Gastroesophageal sphincter (tissue), 4 donors: ENCODE measurements around the gene SYT1. TPM values are rescaled to one million over a fixed set of nuclear protein-coding genes. Genes with fewer than 3 reads are reported as not detected.

ENCODE experiments used
- ATAC-seq: fragments of 150-250 bp; one replicate; pipeline ENCODE4 v1.9.1; 2016; ENCODE audit warnings: mild to moderate bottlenecking, moderate library complexity
- H3K27ac ChIP-seq, 4 donors: fragments of 200-600 bp; sonication (generic) in 3 of 4; 1 replicate in 3 of 4; 2 replicates in 1 of 4; pipeline ENCODE4 v1.5.1; 2016 to 2019
- H3K27me3 ChIP-seq: fragments of 200-600 bp; sonication (generic); one replicate; pipeline ENCODE4 v1.5.1; 2019
- H3K36me3 ChIP-seq, 2 donors: fragments of 200-600 bp; sonication (generic); one replicate each; pipeline ENCODE4 v1.5.1; 2019; ENCODE audit warnings: control low read depth in 1 of 2
- H3K4me1 ChIP-seq, 3 donors: fragments of 200-600 bp; sonication (generic); 1 replicate in 2 of 3; 2 replicates in 1 of 3; pipeline ENCODE4 v1.5.1; 2016 to 2019; ENCODE audit warnings: control low read depth in 2 of 3
- H3K4me3 ChIP-seq, 2 donors: fragments of 200-600 bp; sonication (generic); one replicate each; pipeline ENCODE4 v1.5.1; 2019; ENCODE audit warnings: mild to moderate bottlenecking in 1 of 2, moderate library complexity in 1 of 2
- H3K9me3 ChIP-seq, 3 donors: fragments of 200-600 bp; sonication (generic); one replicate each; pipeline ENCODE4 v1.5.1; 2017 to 2019; ENCODE audit warnings: control low read depth in 2 of 3
- EP300 ChIP-seq: sonication (generic); formaldehyde crosslinking; IDR thresholded peaks from one replicate; pipeline ENCODE4 v1.6.1; 2017; ENCODE audit warnings: antibody characterized with exemption, mild to moderate bottlenecking
- POLR2A ChIP-seq, 2 donors: fragments of 450-650 bp; IDR thresholded peaks; one replicate each; pipeline ENCODE4 v1.6.1; 2017; ENCODE audit warnings: antibody characterized with exemption in 2 of 2, mild to moderate bottlenecking in 2 of 2, moderate library complexity in 1 of 2
- POLR2AphosphoS5 ChIP-seq: sonication (generic); formaldehyde crosslinking; IDR thresholded peaks from one replicate; pipeline ENCODE4 v1.6.1; 2017; ENCODE audit warnings: antibody characterized with exemption
- WGBS, 2 donors: methylation state at CpG; one replicate each; pipeline ENCODE4 v1.1.5; 2018; ENCODE audit warnings: low coverage in 1 of 2; 5-methylcytosine and 5-hydroxymethylcytosine counted together
- total RNA-seq, 4 donors: library from RNA; depleted of rRNA; stranded (reverse); fragments of >200 nt; gene quantifications; one replicate each; pipeline ENCODE4 v1.1.0, GENCODE V29; 2016
- TF ChIP-seq, protein P1 (sequence below), 4 experiments: fragments of 200-600 bp in 2 of 4; fragments of 450-650 bp in 2 of 4; sonication (generic) in 1 of 4; IDR thresholded peaks; one replicate each; pipeline ENCODE4 v1.5.1; 2017 to 2019; ENCODE audit warnings: antibody characterized with exemption in 4 of 4, mild to moderate bottlenecking in 2 of 4, moderate library complexity in 2 of 4

The SYT1 gene
- total RNA-seq, 4 donors from 2014 or later = 1.9 to 6.6 (median 3.5) TPM

DNA sequence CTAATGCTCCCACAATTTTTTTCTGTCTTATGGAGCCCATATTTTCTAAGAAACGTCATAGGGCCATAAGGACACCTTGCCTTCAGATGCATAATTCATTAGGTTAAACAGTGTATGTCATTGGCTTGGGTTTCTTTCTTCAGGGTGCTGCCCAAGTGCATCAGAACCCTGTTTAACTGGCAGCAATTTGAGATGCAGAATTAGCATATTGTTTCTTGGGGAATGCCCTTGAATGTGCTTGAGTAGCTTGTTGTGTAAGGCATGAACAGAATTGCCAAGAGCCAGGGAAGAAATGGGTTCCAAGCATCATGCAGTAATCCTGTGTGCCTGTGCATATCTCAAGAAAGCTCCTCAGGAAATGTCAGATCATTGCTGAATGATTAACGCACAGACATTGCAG is 277.2 kb downstream of the SYT1 start:
- Histone ChIP-seq H3K27ac (no peak overlapping the region), H3K36me3 (no peaks in the 10 kb centered on the region), H3K9me3 (no peaks in the 10 kb centered on the region), H3K4me3 (no peak overlapping the region), H3K27me3 (no peaks in the 10 kb centered on the region), H3K4me1 (no peaks in the 10 kb centered on the region)
- TF ChIP-seq POLR2A (IDR thresholded peaks at IDR 0.05) (no peak), EP300 (no peak), POLR2AphosphoS5 (no peak)
- TF ChIP-seq, protein P1, sequence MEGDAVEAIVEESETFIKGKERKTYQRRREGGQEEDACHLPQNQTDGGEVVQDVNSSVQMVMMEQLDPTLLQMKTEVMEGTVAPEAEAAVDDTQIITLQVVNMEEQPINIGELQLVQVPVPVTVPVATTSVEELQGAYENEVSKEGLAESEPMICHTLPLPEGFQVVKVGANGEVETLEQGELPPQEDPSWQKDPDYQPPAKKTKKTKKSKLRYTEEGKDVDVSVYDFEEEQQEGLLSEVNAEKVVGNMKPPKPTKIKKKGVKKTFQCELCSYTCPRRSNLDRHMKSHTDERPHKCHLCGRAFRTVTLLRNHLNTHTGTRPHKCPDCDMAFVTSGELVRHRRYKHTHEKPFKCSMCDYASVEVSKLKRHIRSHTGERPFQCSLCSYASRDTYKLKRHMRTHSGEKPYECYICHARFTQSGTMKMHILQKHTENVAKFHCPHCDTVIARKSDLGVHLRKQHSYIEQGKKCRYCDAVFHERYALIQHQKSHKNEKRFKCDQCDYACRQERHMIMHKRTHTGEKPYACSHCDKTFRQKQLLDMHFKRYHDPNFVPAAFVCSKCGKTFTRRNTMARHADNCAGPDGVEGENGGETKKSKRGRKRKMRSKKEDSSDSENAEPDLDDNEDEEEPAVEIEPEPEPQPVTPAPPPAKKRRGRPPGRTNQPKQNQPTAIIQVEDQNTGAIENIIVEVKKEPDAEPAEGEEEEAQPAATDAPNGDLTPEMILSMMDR (IDR thresholded peaks at IDR 0.05) = no peak
- 65 to 88% methylated on average over 1 to 2 of the region's 2 CpGs for WGBS, 2 donors
- ATAC-seq = no peak

DNA sequence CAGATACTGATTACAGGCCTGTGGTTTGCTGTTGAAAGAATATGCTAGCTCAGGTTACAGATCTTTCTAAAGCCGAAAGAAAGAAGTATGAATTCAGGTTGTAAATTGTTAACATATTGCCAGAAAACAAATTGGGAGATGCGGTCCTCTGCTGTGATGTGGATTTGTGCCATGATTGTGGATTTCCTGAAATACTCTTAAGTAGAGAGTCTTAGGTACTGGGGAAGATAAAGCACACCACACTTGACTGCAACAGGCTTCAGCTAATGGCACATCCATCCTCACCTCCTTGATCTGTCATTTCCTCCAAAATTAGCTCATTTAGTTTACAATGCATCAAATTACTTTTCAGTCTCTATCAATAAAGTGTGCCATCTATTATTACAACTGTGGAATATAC is 279.2 kb downstream of the SYT1 start:
- TF ChIP-seq POLR2A (IDR thresholded peaks at IDR 0.05) = no peak
- TF ChIP-seq POLR2AphosphoS5 = no peak
- no peak for TF ChIP-seq EP300
- TF ChIP-seq, protein P1 (IDR thresholded peaks at IDR 0.05) = no peak
- H3K9me3 ChIP-seq = no peaks in the 10 kb centered on the region
- H3K36me3 ChIP-seq = no peaks in the 10 kb centered on the region
- H3K27ac ChIP-seq = no peak overlapping the region
- no peaks in the 10 kb centered on the region for H3K4me1 ChIP-seq
- 63 to 88% methylated on average over 2 of the region's 2 CpGs for WGBS, 2 donors
- no peak for ATAC-seq
- H3K4me3 ChIP-seq = no peak overlapping the region
- H3K27me3 ChIP-seq = no peaks in the 10 kb centered on the region

DNA sequence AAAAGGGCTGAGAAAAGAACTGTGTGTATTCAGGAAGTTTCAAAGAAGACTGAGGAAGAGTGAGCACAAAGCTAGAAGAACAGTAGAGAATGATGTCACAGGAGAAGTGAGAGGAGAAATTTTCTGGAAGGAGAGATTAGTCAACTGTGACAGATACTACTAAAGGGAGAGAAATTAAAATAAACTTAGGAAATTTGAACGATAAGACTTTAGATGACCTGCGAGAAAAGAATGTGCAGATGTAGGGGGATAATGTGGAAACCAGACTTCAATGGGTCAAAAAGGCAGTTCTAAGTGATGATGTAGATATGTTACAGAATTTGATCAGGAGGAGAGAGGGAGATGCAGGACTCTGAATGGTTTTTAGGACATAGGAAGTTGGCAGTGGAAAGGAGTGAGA is 287.4 kb downstream of the SYT1 start:
- no peak for ATAC-seq
- no peaks in the 10 kb centered on the region for H3K4me1 ChIP-seq
- H3K4me3 ChIP-seq = no peak overlapping the region
- H3K9me3 ChIP-seq = no peaks in the 10 kb centered on the region
- TF ChIP-seq, protein P1 (IDR thresholded peaks at IDR 0.05) = no peak
- TF ChIP-seq POLR2A (IDR thresholded peaks at IDR 0.05) = no peak
- TF ChIP-seq POLR2AphosphoS5 = no peak
- no peak for TF ChIP-seq EP300
- H3K36me3 ChIP-seq = no peaks in the 10 kb centered on the region
- no peaks in the 10 kb centered on the region for H3K27me3 ChIP-seq
- 29 to 84% methylated on average over 2 of the region's 2 CpGs for WGBS, 2 donors
- no peak overlapping the region for H3K27ac ChIP-seq

DNA sequence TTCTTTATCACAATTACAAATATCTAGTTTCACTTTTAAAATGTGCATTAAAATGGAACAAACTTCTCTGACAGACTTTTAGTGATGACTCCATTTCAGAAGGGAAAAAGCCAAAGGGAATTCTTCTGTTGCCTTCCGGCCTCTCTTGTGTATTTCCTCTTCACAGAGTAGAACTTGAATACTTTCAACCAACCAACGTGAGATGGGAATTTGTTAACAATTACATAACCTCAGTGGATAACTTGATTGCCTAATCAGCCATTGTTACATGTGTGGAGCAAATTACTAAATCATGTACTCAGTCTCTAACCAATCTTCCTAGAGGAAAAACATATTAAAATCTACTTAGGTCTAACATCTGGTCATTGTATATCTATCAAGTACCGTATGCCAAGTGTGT is 291.1 kb downstream of the SYT1 start:
- H3K27me3 ChIP-seq = no peaks in the 10 kb centered on the region
- 33 to 45% methylated on average over 3 of the region's 3 CpGs for WGBS, 2 donors
- no peaks in the 10 kb centered on the region for H3K4me1 ChIP-seq
- H3K27ac ChIP-seq = no peak overlapping the region
- ATAC-seq = no peak
- no peaks in the 10 kb centered on the region for H3K9me3 ChIP-seq
- H3K4me3 ChIP-seq = no peak overlapping the region
- H3K36me3 ChIP-seq = no peaks in the 10 kb centered on the region
- TF ChIP-seq EP300 (no peak), POLR2AphosphoS5 (no peak), POLR2A (IDR thresholded peaks at IDR 0.05) (no peak)
- TF ChIP-seq, protein P1 (IDR thresholded peaks at IDR 0.05) = no peak

DNA sequence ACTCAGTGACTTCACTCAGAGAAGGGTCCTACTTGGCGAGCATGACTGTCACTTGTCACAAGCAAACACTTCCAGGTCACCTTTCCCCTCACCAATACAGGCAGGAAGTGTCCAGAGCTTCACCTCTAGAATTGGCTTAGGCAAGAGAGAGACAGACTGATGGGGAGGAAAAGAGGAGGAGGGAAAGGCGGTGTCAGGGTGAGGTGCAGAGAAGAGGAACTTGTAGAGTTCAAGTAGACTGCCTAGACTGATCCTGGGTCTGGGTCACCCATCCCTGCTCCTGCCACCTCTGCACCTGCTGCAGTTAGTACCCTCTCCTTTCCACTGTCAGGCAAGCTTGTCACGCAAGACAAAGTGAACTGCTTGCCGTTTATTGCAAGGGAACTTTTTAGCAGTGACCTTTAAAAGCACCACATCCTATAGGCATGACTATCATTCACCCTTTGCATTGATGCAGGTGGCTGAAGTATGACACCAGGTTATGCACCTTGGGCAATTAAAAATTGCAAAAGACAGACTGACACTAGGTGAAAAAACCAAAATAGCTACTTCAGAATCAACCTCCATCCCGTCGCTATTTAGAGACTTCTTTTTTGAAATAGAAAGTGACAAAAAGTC is 292.4 kb downstream of the SYT1 start:
- Histone ChIP-seq H3K4me1 (no peaks in the 10 kb centered on the region), H3K9me3 (no peaks in the 10 kb centered on the region), H3K4me3 (no peak overlapping the region), H3K27me3 (no peaks in the 10 kb centered on the region), H3K27ac (no peak overlapping the region), H3K36me3 (no peaks in the 10 kb centered on the region)
- TF ChIP-seq POLR2AphosphoS5 (no peak), POLR2A (IDR thresholded peaks at IDR 0.05) (no peak), EP300 (no peak)
- TF ChIP-seq, protein P1 (IDR thresholded peaks at IDR 0.05) = no peak
- WGBS, 2 donors = 80 to 84% methylated on average over 3 to 6 of the region's 6 CpGs
- no peak for ATAC-seq
